Measurements from ENCODE around the gene TPGS2.
A peak's percentile ranks its signal among the peaks of the same experiment; 100 is the strongest.

TPGS2 gene

GRCh38 chr18:36848609-36849008 lies 19.8 kb upstream of the TPGS2 start:
- Histone ChIP-seq H3K9me3 (ENCODE audit: control insufficient read depth in 1 of 2, low read length in 2 of 2) (peaks cover 0 to 3% of the 10 kb centered on the region in 2 donors), H3K4me1 (ENCODE audit: control insufficient read depth in 1 of 2, insufficient read depth in 2 of 2, low read length in 2 of 2) (no peaks in the 10 kb centered on the region), H3K27me3 (ENCODE audit: low read depth, low read length) (no peaks in the 10 kb centered on the region), H3K27ac (ENCODE audit: low read length) (no peak overlapping the region), H3K4me3 (ENCODE audit: low read depth in 1 of 2, low read length in 2 of 2) (no peak overlapping the region), H3K36me3 (ENCODE audit: control insufficient read depth in 1 of 2, insufficient read depth in 2 of 2, low read length in 2 of 2) (peaks cover 0 to 7% of the 10 kb centered on the region in 2 donors)

- Histone ChIP-seq H3K4me3 (ENCODE audit: low read depth in 1 of 2, low read length in 2 of 2) (peak overlapping the region in 1 of 2 donors; percentile 35), H3K27me3 (ENCODE audit: low read depth, low read length) (no peaks in the 10 kb centered on the region), H3K9me3 (ENCODE audit: control insufficient read depth in 1 of 2, low read length in 2 of 2) (no peaks in the 10 kb centered on the region), H3K27ac (ENCODE audit: low read length) (no peak overlapping the region), H3K36me3 (ENCODE audit: control insufficient read depth in 1 of 2, insufficient read depth in 2 of 2, low read length in 2 of 2) (no peaks in the 10 kb centered on the region), H3K4me1 (ENCODE audit: control insufficient read depth in 1 of 2, insufficient read depth in 2 of 2, low read length in 2 of 2) (no peaks in the 10 kb centered on the region)
Observed at GRCh38 chr18:36843784-36844183, 15.0 kb upstream of the TPGS2 start.

- Histone ChIP-seq H3K9me3 (ENCODE audit: control insufficient read depth in 1 of 2, low read length in 2 of 2) (no peaks in the 10 kb centered on the region), H3K4me3 (ENCODE audit: low read depth in 1 of 2, low read length in 2 of 2) (peak overlapping the region in 1 of 2 donors; percentile 35), H3K27me3 (ENCODE audit: low read depth, low read length) (no peaks in the 10 kb centered on the region), H3K4me1 (ENCODE audit: control insufficient read depth in 1 of 2, insufficient read depth in 2 of 2, low read length in 2 of 2) (no peaks in the 10 kb centered on the region), H3K27ac (ENCODE audit: low read length) (no peak overlapping the region), H3K36me3 (ENCODE audit: control insufficient read depth in 1 of 2, insufficient read depth in 2 of 2, low read length in 2 of 2) (no peaks in the 10 kb centered on the region)
Observed at GRCh38 chr18:36843199-36843598, 14.4 kb upstream of the TPGS2 start.

GRCh38 chr18:36839835-36840234 lies 11.0 kb upstream of the TPGS2 start:
- H3K9me3 ChIP-seq (ENCODE audit: control insufficient read depth in 1 of 2, low read length in 2 of 2) = no peaks in the 10 kb centered on the region
- H3K27me3 ChIP-seq (ENCODE audit: low read depth, low read length) = no peaks in the 10 kb centered on the region
- H3K27ac ChIP-seq (ENCODE audit: low read length) = no peak overlapping the region
- H3K4me1 ChIP-seq (ENCODE audit: control insufficient read depth in 1 of 2, insufficient read depth in 2 of 2, low read length in 2 of 2) = no peaks in the 10 kb centered on the region
- H3K36me3 ChIP-seq (ENCODE audit: control insufficient read depth in 1 of 2, insufficient read depth in 2 of 2, low read length in 2 of 2) = peaks cover 0 to 3% of the 10 kb centered on the region in 2 donors
- no peak overlapping the region for H3K4me3 ChIP-seq (ENCODE audit: low read depth in 1 of 2, low read length in 2 of 2)

- Histone ChIP-seq H3K36me3 (ENCODE audit: control insufficient read depth in 1 of 2, insufficient read depth in 2 of 2, low read length in 2 of 2) (peaks cover 0 to 3% of the 10 kb centered on the region in 2 donors), H3K9me3 (ENCODE audit: control insufficient read depth in 1 of 2, low read length in 2 of 2) (no peaks in the 10 kb centered on the region), H3K27ac (ENCODE audit: low read length) (no peak overlapping the region), H3K4me3 (ENCODE audit: low read depth in 1 of 2, low read length in 2 of 2) (no peak overlapping the region), H3K4me1 (ENCODE audit: control insufficient read depth in 1 of 2, insufficient read depth in 2 of 2, low read length in 2 of 2) (no peaks in the 10 kb centered on the region), H3K27me3 (ENCODE audit: low read depth, low read length) (no peaks in the 10 kb centered on the region)
Observed at GRCh38 chr18:36835927-36836326, 7.1 kb upstream of the TPGS2 start.

GRCh38 chr18:36833120-36833519 lies 4.3 kb upstream of the TPGS2 start:
- Histone ChIP-seq H3K9me3 (ENCODE audit: control insufficient read depth in 1 of 2, low read length in 2 of 2) (no peaks in the 10 kb centered on the region), H3K27ac (ENCODE audit: low read length) (no peak overlapping the region), H3K36me3 (ENCODE audit: control insufficient read depth in 1 of 2, insufficient read depth in 2 of 2, low read length in 2 of 2) (peaks cover 0 to 3% of the 10 kb centered on the region in 2 donors), H3K4me3 (ENCODE audit: low read depth in 1 of 2, low read length in 2 of 2) (no peak overlapping the region), H3K27me3 (ENCODE audit: low read depth, low read length) (no peaks in the 10 kb centered on the region), H3K4me1 (ENCODE audit: control insufficient read depth in 1 of 2, insufficient read depth in 2 of 2, low read length in 2 of 2) (peaks cover 0 to 12% of the 10 kb centered on the region in 2 donors)

GRCh38 chr18:36831139-36831538 lies 2.3 kb upstream of the TPGS2 start:
- Histone ChIP-seq H3K4me1 (ENCODE audit: control insufficient read depth in 1 of 2, insufficient read depth in 2 of 2, low read length in 2 of 2) (peaks cover 0 to 17% of the 10 kb centered on the region in 2 donors), H3K27me3 (ENCODE audit: low read depth, low read length) (no peaks in the 10 kb centered on the region), H3K27ac (ENCODE audit: low read length) (no peak overlapping the region), H3K36me3 (ENCODE audit: control insufficient read depth in 1 of 2, insufficient read depth in 2 of 2, low read length in 2 of 2) (peaks cover 0 to 3% of the 10 kb centered on the region in 2 donors), H3K9me3 (ENCODE audit: control insufficient read depth in 1 of 2, low read length in 2 of 2) (no peaks in the 10 kb centered on the region), H3K4me3 (ENCODE audit: low read depth in 1 of 2, low read length in 2 of 2) (no peak overlapping the region)

GRCh38 chr18:36830158-36830495 lies 1.3 kb upstream of the TPGS2 start:
- H3K4me1 ChIP-seq (ENCODE audit: control insufficient read depth in 1 of 2, insufficient read depth in 2 of 2, low read length in 2 of 2) = peaks cover 0 to 17% of the 10 kb centered on the region in 2 donors
- no peaks in the 10 kb centered on the region for H3K36me3 ChIP-seq (ENCODE audit: control insufficient read depth in 1 of 2, insufficient read depth in 2 of 2, low read length in 2 of 2)
- peak overlapping the region; percentile 97 to 99 for H3K4me3 ChIP-seq (ENCODE audit: low read depth in 1 of 2, low read length in 2 of 2)
- no peaks in the 10 kb centered on the region for H3K9me3 ChIP-seq (ENCODE audit: control insufficient read depth in 1 of 2, low read length in 2 of 2)
- no peaks in the 10 kb centered on the region for H3K27me3 ChIP-seq (ENCODE audit: low read depth, low read length)
- H3K27ac ChIP-seq (ENCODE audit: low read length) = peak overlapping the region; percentile 61

- Histone ChIP-seq H3K27ac (ENCODE audit: low read length) (peak overlapping the region; percentile 61), H3K27me3 (ENCODE audit: low read depth, low read length) (no peaks in the 10 kb centered on the region)
Observed at GRCh38 chr18:36829362-36830157, 758 bp upstream of the TPGS2 start.

GRCh38 chr18:36828157-36828629 lies 609 bp downstream of the TPGS2 start:
- peaks cover 0 to under 1% of the 10 kb centered on the region in 2 donors for H3K36me3 ChIP-seq (ENCODE audit: control insufficient read depth in 1 of 2, insufficient read depth in 2 of 2, low read length in 2 of 2)

More at GRCh38 chr18:36829362-36830157, 758 bp upstream of the TPGS2 start:
- H3K4me3 ChIP-seq (ENCODE audit: low read depth in 1 of 2, low read length in 2 of 2) = peak overlapping the region; percentile 97 to 99
- H3K36me3 ChIP-seq (ENCODE audit: control insufficient read depth in 1 of 2, insufficient read depth in 2 of 2, low read length in 2 of 2) = no peaks in the 10 kb centered on the region
- H3K4me1 ChIP-seq (ENCODE audit: control insufficient read depth in 1 of 2, insufficient read depth in 2 of 2, low read length in 2 of 2) = peaks cover 0 to 17% of the 10 kb centered on the region in 2 donors
- H3K9me3 ChIP-seq (ENCODE audit: control insufficient read depth in 1 of 2, low read length in 2 of 2) = no peaks in the 10 kb centered on the region

GRCh38 chr18:36826556-36826955 lies 2.2 kb downstream of the TPGS2 start:
- H3K4me1 ChIP-seq (ENCODE audit: control insufficient read depth in 1 of 2, insufficient read depth in 2 of 2, low read length in 2 of 2) = peaks cover 0 to 17% of the 10 kb centered on the region in 2 donors
- H3K4me3 ChIP-seq (ENCODE audit: low read depth in 1 of 2, low read length in 2 of 2) = no peak overlapping the region
- no peak overlapping the region for H3K27ac ChIP-seq (ENCODE audit: low read length)
- no peaks in the 10 kb centered on the region for H3K9me3 ChIP-seq (ENCODE audit: control insufficient read depth in 1 of 2, low read length in 2 of 2)
- no peaks in the 10 kb centered on the region for H3K27me3 ChIP-seq (ENCODE audit: low read depth, low read length)
- H3K36me3 ChIP-seq (ENCODE audit: control insufficient read depth in 1 of 2, insufficient read depth in 2 of 2, low read length in 2 of 2) = peaks cover 0 to 5% of the 10 kb centered on the region in 2 donors

More at GRCh38 chr18:36828157-36828629, 609 bp downstream of the TPGS2 start:
- H3K9me3 ChIP-seq (ENCODE audit: control insufficient read depth in 1 of 2, low read length in 2 of 2) = no peaks in the 10 kb centered on the region
- no peaks in the 10 kb centered on the region for H3K27me3 ChIP-seq (ENCODE audit: low read depth, low read length)
- peak overlapping the region; percentile 78 for H3K27ac ChIP-seq (ENCODE audit: low read length)
- peaks cover 0 to 17% of the 10 kb centered on the region in 2 donors for H3K4me1 ChIP-seq (ENCODE audit: control insufficient read depth in 1 of 2, insufficient read depth in 2 of 2, low read length in 2 of 2)
- H3K4me3 ChIP-seq (ENCODE audit: low read depth in 1 of 2, low read length in 2 of 2) = peak overlapping the region; percentile 97 to 99

Measured in muscle layer of duodenum (tissue), 2 donors.